ENCODE data around the gene CD19. TPM values are rescaled to one million over a fixed set of nuclear protein-coding genes. Genes with fewer than 3 reads are reported as not detected.
"Not testable (repeated sequence)": the region's sequence is repeated elsewhere in the genome, so short reads cannot be mapped to it uniquely, and the experiment has no call there.

CD19 gene
- total and polyA plus RNA-seq, 2 donors = 2.8 to 16.9 TPM

- Histone ChIP-seq H3K4me1 (ENCODE audit: control insufficient read depth in 2 of 2, insufficient read depth in 2 of 2, low read length in 2 of 2) (peaks cover 19 to 35% of the 10 kb centered on the region in 2 donors), H3K9me3 (ENCODE audit: control insufficient read depth in 2 of 2, insufficient read depth in 1 of 2, low read length in 1 of 2) (peaks cover 3 to 16% of the 10 kb centered on the region in 2 donors), H3K36me3 (ENCODE audit: control insufficient read depth in 2 of 2, insufficient read depth in 2 of 2, low read length in 1 of 2) (peaks cover 58 to 73% of the 10 kb centered on the region in 2 donors)
- H3K27me3 ChIP-seq (ENCODE audit: control insufficient read depth in 2 of 2, insufficient read depth in 1 of 2, low read length in 1 of 2); H3K27ac ChIP-seq (ENCODE audit: low read depth in 1 of 2, low read length in 1 of 2); DNase-seq (ENCODE audit: low read depth in 6 of 9, low spot score in 9 of 9); H3K4me3 ChIP-seq (ENCODE audit: low read length in 2 of 2): not testable (repeated sequence)
- WGBS = 93% methylated on average over 7 of the region's 7 CpGs
Measured at GRCh38 chr16:28980330-28980729, 48.6 kb downstream of the CD19 start.

GRCh38 chr16:28980929-28981328, 49.2 kb downstream of the CD19 start:
- H3K27me3 ChIP-seq (ENCODE audit: control insufficient read depth in 2 of 2, insufficient read depth in 1 of 2, low read length in 1 of 2) = no peaks in the 10 kb centered on the region
- H3K9me3 ChIP-seq (ENCODE audit: control insufficient read depth in 2 of 2, insufficient read depth in 1 of 2, low read length in 1 of 2) = peaks cover 3 to 20% of the 10 kb centered on the region in 2 donors
- H3K36me3 ChIP-seq (ENCODE audit: control insufficient read depth in 2 of 2, insufficient read depth in 2 of 2, low read length in 1 of 2) = peaks cover 64 to 75% of the 10 kb centered on the region in 2 donors
- peaks cover 14 to 31% of the 10 kb centered on the region in 2 donors for H3K4me1 ChIP-seq (ENCODE audit: control insufficient read depth in 2 of 2, insufficient read depth in 2 of 2, low read length in 2 of 2)
- no peak overlapping the region for H3K4me3 ChIP-seq (ENCODE audit: low read length in 2 of 2)
- no peak for DNase-seq (ENCODE audit: low read depth in 6 of 9, low spot score in 9 of 9)
- WGBS = 98% methylated on average over 7 of the region's 7 CpGs
- H3K27ac ChIP-seq (ENCODE audit: low read depth in 1 of 2, low read length in 1 of 2) = no peak overlapping the region

- WGBS = 90% methylated on average over 12 of the region's 12 CpGs
- Histone ChIP-seq H3K27me3 (ENCODE audit: control insufficient read depth in 2 of 2, insufficient read depth in 1 of 2, low read length in 1 of 2) (no peaks in the 10 kb centered on the region), H3K36me3 (ENCODE audit: control insufficient read depth in 2 of 2, insufficient read depth in 2 of 2, low read length in 1 of 2) (peaks cover 69 to 77% of the 10 kb centered on the region in 2 donors), H3K27ac (ENCODE audit: low read depth in 1 of 2, low read length in 1 of 2) (no peak overlapping the region), H3K4me3 (ENCODE audit: low read length in 2 of 2) (no peak overlapping the region), H3K9me3 (ENCODE audit: control insufficient read depth in 2 of 2, insufficient read depth in 1 of 2, low read length in 1 of 2) (peaks cover 3 to 25% of the 10 kb centered on the region in 2 donors), H3K4me1 (ENCODE audit: control insufficient read depth in 2 of 2, insufficient read depth in 2 of 2, low read length in 2 of 2) (peaks cover 18 to 36% of the 10 kb centered on the region in 2 donors)
- no peak for DNase-seq (ENCODE audit: low read depth in 6 of 9, low spot score in 9 of 9)
Measured at GRCh38 chr16:28981517-28981916, 49.7 kb downstream of the CD19 start.

- 97% methylated on average over 10 of the region's 10 CpGs for WGBS
- H3K9me3 ChIP-seq (ENCODE audit: control insufficient read depth in 2 of 2, insufficient read depth in 1 of 2, low read length in 1 of 2) = peaks cover 3 to 32% of the 10 kb centered on the region in 2 donors
- H3K4me1 ChIP-seq (ENCODE audit: control insufficient read depth in 2 of 2, insufficient read depth in 2 of 2, low read length in 2 of 2) = peaks cover 23 to 43% of the 10 kb centered on the region in 2 donors
- peaks cover 71 to 79% of the 10 kb centered on the region in 2 donors for H3K36me3 ChIP-seq (ENCODE audit: control insufficient read depth in 2 of 2, insufficient read depth in 2 of 2, low read length in 1 of 2)
- H3K27ac ChIP-seq (ENCODE audit: low read depth in 1 of 2, low read length in 1 of 2) = no peak overlapping the region
- no peak for DNase-seq (ENCODE audit: low read depth in 6 of 9, low spot score in 9 of 9)
- H3K4me3 ChIP-seq (ENCODE audit: low read length in 2 of 2) = no peak overlapping the region
- H3K27me3 ChIP-seq (ENCODE audit: control insufficient read depth in 2 of 2, insufficient read depth in 1 of 2, low read length in 1 of 2) = no peaks in the 10 kb centered on the region
Measured at GRCh38 chr16:28982418-28982817, 50.6 kb downstream of the CD19 start.

- H3K36me3 ChIP-seq (ENCODE audit: control insufficient read depth in 2 of 2, insufficient read depth in 2 of 2, low read length in 1 of 2) = peaks cover 71 to 79% of the 10 kb centered on the region in 2 donors
- no peak overlapping the region for H3K27ac ChIP-seq (ENCODE audit: low read depth in 1 of 2, low read length in 1 of 2)
- H3K9me3 ChIP-seq (ENCODE audit: control insufficient read depth in 2 of 2, insufficient read depth in 1 of 2, low read length in 1 of 2) = peaks cover 3 to 32% of the 10 kb centered on the region in 2 donors
- H3K4me3 ChIP-seq (ENCODE audit: low read length in 2 of 2) = no peak overlapping the region
- H3K27me3 ChIP-seq (ENCODE audit: control insufficient read depth in 2 of 2, insufficient read depth in 1 of 2, low read length in 1 of 2) = no peaks in the 10 kb centered on the region
- peaks cover 25 to 45% of the 10 kb centered on the region in 2 donors for H3K4me1 ChIP-seq (ENCODE audit: control insufficient read depth in 2 of 2, insufficient read depth in 2 of 2, low read length in 2 of 2)
- DNase-seq (ENCODE audit: low read depth in 6 of 9, low spot score in 9 of 9) = no peak
- WGBS = 98% methylated on average over 11 of the region's 11 CpGs
Measured at GRCh38 chr16:28982949-28983348, 51.2 kb downstream of the CD19 start.

GRCh38 chr16:28983644-28984043, 51.9 kb downstream of the CD19 start:
- H3K27ac ChIP-seq (ENCODE audit: low read depth in 1 of 2, low read length in 1 of 2) = peak overlapping the region in 1 of 2 donors; percentile 90
- H3K36me3 ChIP-seq (ENCODE audit: control insufficient read depth in 2 of 2, insufficient read depth in 2 of 2, low read length in 1 of 2) = peaks cover 69 to 79% of the 10 kb centered on the region in 2 donors
- peaks cover 30 to 47% of the 10 kb centered on the region in 2 donors for H3K4me1 ChIP-seq (ENCODE audit: control insufficient read depth in 2 of 2, insufficient read depth in 2 of 2, low read length in 2 of 2)
- DNase-seq (ENCODE audit: low read depth in 6 of 9, low spot score in 9 of 9) = no peak
- H3K27me3 ChIP-seq (ENCODE audit: control insufficient read depth in 2 of 2, insufficient read depth in 1 of 2, low read length in 1 of 2) = no peaks in the 10 kb centered on the region
- H3K4me3 ChIP-seq (ENCODE audit: low read length in 2 of 2) = peak overlapping the region in 1 of 2 donors; percentile 100
- 98% methylated on average over 18 of the region's 18 CpGs for whole genome bisulfite sequencing
- H3K9me3 ChIP-seq (ENCODE audit: control insufficient read depth in 2 of 2, insufficient read depth in 1 of 2, low read length in 1 of 2) = peaks cover 3 to 32% of the 10 kb centered on the region in 2 donors

- Histone ChIP-seq H3K27me3 (ENCODE audit: control insufficient read depth in 2 of 2, insufficient read depth in 1 of 2, low read length in 1 of 2) (no peaks in the 10 kb centered on the region), H3K4me1 (ENCODE audit: control insufficient read depth in 2 of 2, insufficient read depth in 2 of 2, low read length in 2 of 2) (peaks cover 33 to 51% of the 10 kb centered on the region in 2 donors), H3K36me3 (ENCODE audit: control insufficient read depth in 2 of 2, insufficient read depth in 2 of 2, low read length in 1 of 2) (peaks cover 71 to 79% of the 10 kb centered on the region in 2 donors), H3K9me3 (ENCODE audit: control insufficient read depth in 2 of 2, insufficient read depth in 1 of 2, low read length in 1 of 2) (peaks cover 3 to 32% of the 10 kb centered on the region in 2 donors), H3K27ac (ENCODE audit: low read depth in 1 of 2, low read length in 1 of 2) (peak overlapping the region; percentile 90), H3K4me3 (ENCODE audit: low read length in 2 of 2) (peak overlapping the region; percentile 96 to 100)
- 58% methylated on average over 12 of the region's 12 CpGs for WGBS
- no peak for DNase-seq (ENCODE audit: low read depth in 6 of 9, low spot score in 9 of 9)
Measured at GRCh38 chr16:28984091-28984490, 52.3 kb downstream of the CD19 start.

- Histone ChIP-seq H3K4me3 (ENCODE audit: low read length in 2 of 2) (peak within 1 kb of the TSS; percentile 96 to 100), H3K4me1 (ENCODE audit: control insufficient read depth in 2 of 2, insufficient read depth in 2 of 2, low read length in 2 of 2) (peaks cover 36 to 57% of the 10 kb centered on the region in 2 donors), H3K27ac (ENCODE audit: low read depth in 1 of 2, low read length in 1 of 2) (peak within 1 kb of the TSS; percentile 90), H3K9me3 (ENCODE audit: control insufficient read depth in 2 of 2, insufficient read depth in 1 of 2, low read length in 1 of 2) (peaks cover 3 to 32% of the 10 kb centered on the region in 2 donors), H3K27me3 (ENCODE audit: control insufficient read depth in 2 of 2, insufficient read depth in 1 of 2, low read length in 1 of 2) (no peaks in the 10 kb centered on the region), H3K36me3 (ENCODE audit: control insufficient read depth in 2 of 2, insufficient read depth in 2 of 2, low read length in 1 of 2) (peaks cover 73 to 80% of the 10 kb centered on the region in 2 donors)
- peak in 7 of 9 donors; percentile 59 to 92 (median 78) for DNase-seq (ENCODE audit: low read depth in 6 of 9, low spot score in 9 of 9)
- WGBS = 4% methylated on average over 24 of the region's 24 CpGs
Measured at GRCh38 chr16:28984619-28985135, 52.9 kb downstream of the CD19 start, which contains the start of gene LAT. LAT (plus strand) TSS chr16:28985052; CDS start chr16:28985418, 366 bp downstream.

- 34% methylated on average over 19 of the region's 19 CpGs for WGBS
- Histone ChIP-seq H3K4me3 (ENCODE audit: low read length in 2 of 2) (peak overlapping the region; percentile 96 to 100), H3K36me3 (ENCODE audit: control insufficient read depth in 2 of 2, insufficient read depth in 2 of 2, low read length in 1 of 2) (peaks cover 80 to 86% of the 10 kb centered on the region in 2 donors), H3K4me1 (ENCODE audit: control insufficient read depth in 2 of 2, insufficient read depth in 2 of 2, low read length in 2 of 2) (peaks cover 40 to 65% of the 10 kb centered on the region in 2 donors), H3K27me3 (ENCODE audit: control insufficient read depth in 2 of 2, insufficient read depth in 1 of 2, low read length in 1 of 2) (no peaks in the 10 kb centered on the region), H3K27ac (ENCODE audit: low read depth in 1 of 2, low read length in 1 of 2) (peak overlapping the region; percentile 77 to 84), H3K9me3 (ENCODE audit: control insufficient read depth in 2 of 2, insufficient read depth in 1 of 2, low read length in 1 of 2) (peaks cover 3 to 32% of the 10 kb centered on the region in 2 donors)
- no peak for DNase-seq (ENCODE audit: low read depth in 6 of 9, low spot score in 9 of 9)
Measured at GRCh38 chr16:28985211-28986041, 53.7 kb downstream of the CD19 start.

Data from thymus (tissue), 11 donors.